ENCODE data around the gene ZNF324B. TPM values are rescaled to one million over a fixed set of nuclear protein-coding genes. Genes with fewer than 3 reads are reported as not detected.

The ZNF324B gene
- total and polyA plus RNA-seq, 2 of the 8 experiments (the other 6 are each of a cell fraction or from before 2014, with no cell fraction given): 2.9 to 6.0 TPM

DNA sequence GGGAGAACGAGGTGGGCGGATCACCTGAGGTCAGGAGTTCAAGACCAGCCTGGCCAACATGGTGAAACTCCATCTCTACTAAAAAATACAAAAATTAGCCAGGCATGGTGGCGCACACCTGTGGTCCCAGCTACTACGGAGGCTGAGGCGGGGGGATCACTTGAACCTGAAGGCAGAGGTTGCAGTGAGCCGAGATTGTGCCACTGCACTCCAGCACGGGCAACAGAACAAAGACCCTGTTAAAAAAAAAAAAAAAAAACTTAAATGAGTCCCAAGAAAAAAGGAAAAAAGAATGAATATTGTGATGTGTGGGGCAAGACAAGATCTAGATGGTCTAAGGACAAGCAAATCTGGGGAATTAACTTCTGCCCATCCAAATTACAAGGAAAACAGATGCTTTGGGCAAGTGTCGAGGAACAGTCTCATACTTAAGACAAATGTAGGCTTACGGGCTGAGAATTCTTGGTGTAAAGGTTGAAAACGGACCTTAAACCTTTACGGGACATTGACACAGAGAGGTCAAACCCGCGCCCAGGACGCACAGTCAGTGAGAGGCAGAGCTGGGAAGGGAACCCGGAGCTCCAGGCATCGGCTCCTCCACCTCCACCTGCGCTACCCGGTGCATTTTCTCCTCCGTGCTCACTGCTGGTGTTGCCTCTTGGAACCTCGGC lies 14.8 kb downstream of the ZNF324B start:
- Histone ChIP-seq H2AFZ (ENCODE audit: low read length) (peak overlapping the region; percentile 97), H2AK5ac (ENCODE audit: low read depth, low read length) (no peak overlapping the region), H3K27ac (ENCODE audit: low read depth, low read length) (no peak overlapping the region), H3K36me3 (ENCODE audit: control insufficient read depth in 2 of 4, insufficient read depth in 4 of 4, low read length in 3 of 4) (no peaks in the 10 kb centered on the region), H3K4ac (replicated peaks; ENCODE audit: insufficient read length, low read depth, low read length) (no peak overlapping the region), H3K4me3 (ENCODE audit: extremely low read depth in 1 of 4, insufficient read depth in 2 of 4, low read depth in 3 of 4, low read length in 4 of 4) (peak overlapping the region; percentile 43 to 86 (median 58); a peak in 7 of 8 replicates), H3K9me3 (ENCODE audit: insufficient read depth in 2 of 2, low read depth in 1 of 2, low read length in 1 of 2) (no peaks in the 10 kb centered on the region), H3K23me2 (ENCODE audit: low read depth, low read length) (peaks cover 8% of the 10 kb centered on the region; the same call in 1 of the 2 replicates), H2BK5ac (ENCODE audit: low read depth, low read length) (no peak overlapping the region), H3K14ac (ENCODE audit: insufficient read length) (no peak overlapping the region), H3K4me2 (ENCODE audit: insufficient read depth in 1 of 2, low read depth in 2 of 2, low read length in 2 of 2) (peak overlapping the region; percentile 54 to 83), H3K9ac (replicated peaks in 1 of 4; ENCODE audit: extremely low read depth in 1 of 4, low read depth in 3 of 4, low read length in 3 of 4) (no peak overlapping the region), H4K91ac (replicated peaks; ENCODE audit: insufficient read length, low read length) (no peak overlapping the region), H2BK12ac (ENCODE audit: low read depth, low read length) (no peak overlapping the region; the same call in 1 of the 2 replicates), H2BK120ac (replicated peaks; ENCODE audit: low read depth, low read length) (no peak overlapping the region), H3K79me2 (ENCODE audit: control insufficient read depth in 1 of 2, insufficient read depth in 2 of 2, low read length in 2 of 2) (no peaks in the 10 kb centered on the region), H4K8ac (ENCODE audit: extremely low read depth, insufficient read depth, low read length) (no peak overlapping the region), H3K4me1 (replicated peaks in 1 of 4; ENCODE audit: control insufficient read depth in 3 of 4, insufficient read depth in 4 of 4, low read length in 3 of 4) (no peaks in the 10 kb centered on the region), H4K5ac (ENCODE audit: insufficient read length, low read depth, low read length) (no peak overlapping the region), H3K18ac (ENCODE audit: extremely low read depth, low read length) (0 out of 2 replicates have a peak overlapping the region, but pooled peaks have one; percentile 88), H2BK15ac (ENCODE audit: low read length) (0 out of 2 replicates have a peak overlapping the region, but pooled peaks have one; percentile 49), H3K23ac (ENCODE audit: insufficient read length) (no peak overlapping the region), H4K20me1 (replicated peaks in 1 of 2; ENCODE audit: control insufficient read depth in 1 of 2, insufficient read depth in 2 of 2, low read length in 2 of 2) (peaks cover 0 to 8% of the 10 kb centered on the region in 2 experiments), H3K56ac (replicated peaks; ENCODE audit: insufficient read length, low read depth, low read length) (no peak overlapping the region), H3K27me3 (replicated peaks in 1 of 4; ENCODE audit: control insufficient read depth in 3 of 4, extremely low read depth in 1 of 4, insufficient read depth in 3 of 4, low read length in 3 of 4) (no peaks in the 10 kb centered on the region), H3K79me1 (ENCODE audit: low read depth, low read length) (peaks cover 6% of the 10 kb centered on the region; the same call in 1 of the 2 replicates), H2BK20ac (ENCODE audit: low read length) (no peak overlapping the region)
- 44% methylated on average over 18 of the region's 20 CpGs; no CpG with 5 or more reads in 1 of the 2 experiments for WGBS, 2 experiments (ENCODE audit: extremely low coverage in 1 of 2, insufficient coverage in 1 of 2, insufficient read length in 1 of 2, insufficient replicate concordance in 2 of 2, low coverage in 1 of 2, low lambda C conversion rate in 2 of 2, missing lambda C conversion rate in 1 of 2)
- no peak for DNase-seq (ENCODE audit: low read depth in 1 of 2, low spot score in 2 of 2)
- FAIRE-seq: no peak
- CTCF ChIA-PET (ENCODE audit: partially characterized antibody): interaction anchor here (0.8 to 1.2 kb wide), 3 partner anchors 13 to 104 kb away, joined by 3 read pairs; partner anchors contain the start of gene ZNF497
- POLR2A ChIA-PET (ENCODE audit: partially characterized antibody): interaction anchor here (0.7 to 3.3 kb wide), 5 partner anchors 9 to 517 kb away, joined by 3 to 10 read pairs (median 3); partner anchors contain the start of gene ZNF446
- TF ChIP-seq EP300 (IDR thresholded peaks at IDR 0.05; ENCODE audit: borderline replicate concordance in 1 of 2, low read depth in 2 of 2, low read length in 2 of 2) (no peak), SIN3A (conservative IDR thresholded peaks at IDR 0.05 in 1 of 2, IDR thresholded peaks at IDR 0.05 in 1 of 2; ENCODE audit: low read depth in 1 of 2, low read length in 2 of 2) (no peak), KDM4A (IDR thresholded peaks at IDR 0.05; ENCODE audit: low read depth, low read length, severe bottlenecking) (peak; percentile 50)

All from H1 (cell line).